Fibroblast of skin of back (primary cell): Measurements from ENCODE around the gene PLEKHM3. TPM values are rescaled to one million over a fixed set of nuclear protein-coding genes. Genes with fewer than 3 reads are reported as not detected.
A peak's percentile ranks its signal among the peaks of the same experiment; 100 is the strongest.

Source experiments
- DNase-seq: peaks from one replicate; pipeline ENCODE4 v3.0.0-alpha.2; 2013
- polyA plus RNA-seq, 2 experiments: library from polyadenylated mRNA; unstranded; fragments of 120-200 nt; gene quantifications; one replicate each; pipeline ENCODE4 v1.2.1, GENCODE V29; 2013; ENCODE audit not compliant: insufficient read length in 2 of 2

Gene PLEKHM3
- 6.0 TPM for polyA plus RNA-seq (2013, experiment 1 of 2; ENCODE audit: insufficient read length)
- polyA plus RNA-seq (2013, experiment 2 of 2; ENCODE audit: insufficient read length), result 7.2 TPM

- DNase-seq, result peak; percentile 85
Observed at GRCh38 chr2:208025037-208025813, at the start of gene PLEKHM3. PLEKHM3 (minus strand) TSS chr2:208025527; CDS start chr2:208001639, 23,888 bp downstream.

DNA sequence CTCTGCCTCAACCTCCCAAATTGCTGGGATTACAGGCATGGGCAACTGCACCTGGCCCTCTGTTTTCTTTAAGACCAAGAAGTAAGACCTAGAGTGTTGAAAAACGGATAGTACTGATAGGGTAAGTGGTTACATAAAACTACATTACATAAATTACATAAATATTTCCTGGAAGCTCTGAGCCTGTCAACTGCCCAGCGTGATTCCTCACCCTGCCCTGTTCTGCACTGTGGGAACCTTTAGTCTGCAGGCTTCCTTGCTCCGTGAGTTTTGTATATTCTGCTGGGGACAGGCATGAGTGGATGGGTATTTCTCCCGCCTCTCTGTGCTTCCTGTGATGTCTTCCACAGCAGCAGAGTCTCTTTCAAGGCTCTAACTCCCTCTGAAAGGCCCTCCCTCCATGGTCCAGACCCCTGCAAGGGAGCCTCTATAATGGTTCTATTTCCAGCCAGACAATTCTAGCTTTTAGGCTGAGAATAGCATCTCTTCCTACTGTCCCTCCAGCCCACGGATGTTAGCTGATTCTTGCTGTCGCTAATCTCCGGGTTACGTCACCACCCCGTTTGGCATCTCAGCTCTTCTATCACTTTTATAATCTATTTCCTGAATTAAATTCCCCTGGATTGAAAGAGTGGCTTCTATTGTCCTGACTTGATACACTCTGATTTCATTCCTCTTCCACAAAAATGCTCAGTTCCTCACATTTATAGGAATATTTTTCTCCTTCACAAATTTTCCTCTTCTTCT, 49.5 kb upstream of the PLEKHM3 start:
- DNase-seq, result no peak

DNA sequence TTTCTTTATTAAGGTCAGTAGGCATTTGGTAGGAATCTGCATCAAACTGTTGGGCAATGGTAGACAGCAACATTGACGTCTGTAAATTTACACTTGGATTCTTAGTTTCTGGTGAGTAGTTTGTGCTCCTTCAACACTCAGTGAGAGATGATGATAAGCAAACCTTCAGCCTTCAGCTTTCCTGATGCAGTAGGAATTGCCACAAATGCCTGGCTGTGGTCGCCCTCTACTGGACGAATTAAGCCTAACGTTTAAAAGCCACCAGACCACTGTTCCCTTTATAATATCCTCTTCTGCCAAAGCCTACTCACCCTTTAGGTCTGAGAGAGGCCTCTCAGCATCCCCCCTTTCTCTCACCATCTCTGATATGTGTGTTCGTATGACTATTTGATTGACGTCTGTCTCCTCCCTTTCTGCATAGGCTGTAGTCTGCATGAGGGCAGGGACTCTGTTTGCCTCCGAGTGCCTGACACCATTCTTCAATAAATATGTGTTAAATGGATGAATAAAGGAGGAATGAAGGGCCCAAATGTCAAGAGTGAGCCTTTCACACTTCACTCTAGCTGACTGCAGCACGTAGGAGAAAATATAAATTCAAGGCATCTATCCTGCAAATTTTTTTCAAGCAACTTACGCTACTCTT, 47.0 kb upstream of the PLEKHM3 start:
- DNase-seq, result peak; percentile 51

GRCh38 chr2:208069186-208069585, 43.9 kb upstream of the PLEKHM3 start:
- no peak for DNase-seq

- no peak for DNase-seq
Observed at GRCh38 chr2:208066016-208066415, 40.7 kb upstream of the PLEKHM3 start.

DNA sequence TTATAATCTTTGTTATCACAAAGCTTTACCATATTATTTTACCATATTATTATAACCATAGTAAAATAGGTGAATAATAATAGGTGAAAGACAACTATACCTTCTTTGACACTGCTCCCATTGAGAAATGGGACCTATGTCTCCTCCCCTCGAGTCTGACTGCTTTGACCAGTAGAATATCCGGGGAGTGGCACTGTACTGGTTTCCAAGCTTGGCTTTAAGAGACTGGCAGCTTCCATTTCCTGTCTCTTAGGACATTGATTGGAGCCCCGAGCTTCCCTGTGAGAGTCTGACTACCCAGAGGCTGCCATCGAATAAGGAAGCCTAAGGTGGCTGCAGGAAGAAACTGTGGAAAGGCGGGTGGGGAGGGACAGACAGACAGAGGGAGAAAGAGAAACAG, 40.1 kb upstream of the PLEKHM3 start:
- DNase-seq, result no peak

DNA sequence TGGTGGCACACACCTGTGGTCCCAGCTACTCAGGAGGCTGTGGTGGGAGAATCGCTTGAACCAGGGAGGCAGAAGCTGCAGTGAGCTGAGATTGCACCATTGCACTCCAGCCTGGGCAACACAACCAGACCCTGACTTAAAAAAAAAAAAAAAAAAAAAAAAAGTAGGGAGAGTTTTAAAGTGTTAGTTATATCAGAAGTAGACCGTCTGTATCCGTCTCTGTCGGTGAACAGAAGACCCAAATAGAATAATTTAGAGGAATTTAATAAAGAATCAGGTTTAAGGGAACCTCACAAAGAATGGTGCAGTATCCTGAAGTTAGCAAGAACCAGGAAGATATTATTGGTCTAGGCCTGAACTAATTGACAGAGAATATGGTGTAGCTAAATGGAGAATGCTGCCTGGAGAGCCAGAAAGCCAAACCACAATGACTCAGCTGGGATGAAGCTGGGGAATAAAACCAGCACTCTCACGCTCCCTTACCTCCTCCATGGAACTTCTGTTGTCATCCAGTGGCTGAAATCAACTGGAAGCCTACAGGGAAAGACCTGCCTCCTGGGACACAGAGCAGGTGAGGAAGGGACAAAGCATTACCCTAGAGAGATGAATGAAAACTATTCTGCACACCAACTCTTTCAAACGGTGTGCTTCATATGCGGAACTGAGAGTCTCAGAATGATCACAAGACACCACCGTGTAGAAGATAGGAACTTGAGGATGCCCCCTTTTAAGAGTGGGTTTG, 39.1 kb upstream of the PLEKHM3 start:
- peak; percentile 92 for DNase-seq

- DNase-seq, result no peak
Observed at GRCh38 chr2:208062961-208063360, 37.6 kb upstream of the PLEKHM3 start.

GRCh38 chr2:208062113-208062512, 36.8 kb upstream of the PLEKHM3 start:
- peak; percentile 38 for DNase-seq

DNA sequence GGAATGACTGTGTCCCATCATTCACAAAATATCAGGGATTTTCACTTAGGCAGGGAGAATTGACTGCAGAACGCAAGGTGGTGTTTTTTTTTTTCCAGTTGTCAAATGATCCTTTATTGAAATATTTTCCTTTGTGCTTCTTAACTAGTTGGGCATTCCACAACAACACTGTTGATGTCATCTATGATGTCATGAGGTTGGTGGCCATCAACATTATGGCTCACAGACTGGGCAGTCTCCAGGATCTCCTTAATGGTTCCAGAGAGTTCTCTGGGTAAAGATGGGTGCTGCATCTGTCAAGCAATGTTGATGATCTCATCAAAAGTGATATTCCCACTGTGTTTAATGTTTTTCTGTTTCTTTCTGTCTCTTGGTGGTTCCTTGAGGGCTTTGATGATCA, 31.8 kb upstream of the PLEKHM3 start:
- DNase-seq, result no peak

DNA sequence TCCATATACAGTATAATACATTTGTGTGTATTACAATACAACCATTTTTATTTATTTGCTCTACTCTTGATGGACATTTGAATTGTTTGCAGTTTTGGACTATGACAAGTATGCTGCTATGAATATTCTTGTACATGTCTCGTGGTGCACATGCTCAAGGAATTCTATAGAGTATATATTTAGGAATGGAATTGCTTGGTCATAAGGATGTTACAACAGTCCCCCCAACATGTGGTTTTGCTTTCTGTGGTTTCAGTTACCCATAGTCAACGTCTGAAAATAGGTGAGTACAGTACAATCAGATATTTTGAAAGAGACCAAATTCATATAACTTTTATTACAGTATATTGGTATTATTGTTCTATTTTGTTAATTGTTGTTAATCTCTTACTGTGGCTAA, 24.1 kb upstream of the PLEKHM3 start:
- DNase-seq, result peak; percentile 26

- DNase-seq, result no peak
Observed at GRCh38 chr2:208049006-208049405, 23.7 kb upstream of the PLEKHM3 start.

DNA sequence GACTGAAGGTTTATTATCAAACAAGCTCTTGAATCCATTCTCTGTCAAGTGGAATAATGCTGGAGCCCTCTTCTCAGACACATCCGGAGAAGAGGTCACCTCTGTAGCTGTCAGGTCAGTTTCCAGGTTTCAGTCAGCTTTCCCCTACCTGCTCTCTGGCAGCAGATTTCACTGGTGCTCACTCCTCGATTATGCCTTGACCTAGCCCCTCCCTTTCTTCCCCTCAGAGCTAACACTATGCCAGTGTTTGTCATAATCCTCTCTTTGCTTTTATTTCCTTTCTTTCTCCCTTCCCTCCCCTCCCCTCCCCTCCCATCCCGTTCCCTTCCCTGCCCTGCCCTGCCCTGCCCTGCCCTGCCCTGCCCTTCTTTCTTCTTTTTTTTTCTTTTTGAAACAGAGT, 22.5 kb upstream of the PLEKHM3 start:
- DNase-seq, result no peak

DNA sequence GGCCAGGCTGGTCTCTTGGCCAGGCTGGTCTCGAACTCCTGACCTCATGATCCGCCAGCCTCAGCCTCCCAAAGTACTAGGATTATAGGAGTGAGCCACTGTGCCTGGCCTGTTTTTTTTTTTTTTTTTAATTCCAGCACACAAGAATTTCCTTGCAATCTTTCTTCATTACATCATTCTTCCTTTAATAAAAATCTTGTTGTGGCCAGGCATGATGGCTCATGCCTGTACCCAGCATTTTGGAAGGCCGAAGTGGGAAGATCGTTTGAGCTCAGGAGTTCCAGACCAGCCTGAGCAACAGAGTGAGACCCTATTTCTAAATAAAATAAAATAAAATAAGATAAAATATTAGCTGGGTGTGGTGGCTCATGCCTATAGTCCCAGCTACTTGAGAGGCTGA, 21.4 kb upstream of the PLEKHM3 start:
- DNase-seq, result peak; percentile 59

DNA sequence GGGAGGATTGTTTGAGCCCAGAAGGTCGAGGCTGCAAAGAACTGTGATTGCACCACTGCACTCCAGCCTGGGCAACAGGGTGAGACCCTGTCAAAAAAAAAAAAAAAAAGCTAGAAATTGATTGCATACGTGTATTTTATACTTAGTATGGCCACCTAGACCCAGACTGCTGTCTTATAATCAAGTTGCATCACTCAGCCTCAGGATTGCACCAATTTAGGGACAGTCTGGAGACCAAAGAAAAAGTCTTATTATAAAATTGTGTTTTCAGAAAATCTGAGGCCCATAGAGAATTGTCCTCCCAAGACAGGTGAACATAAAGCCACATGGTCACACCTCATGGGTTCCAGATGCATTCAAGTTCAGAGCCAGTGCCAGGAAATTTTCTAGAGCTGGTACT, 17.1 kb upstream of the PLEKHM3 start:
- no peak for DNase-seq

- peak; percentile 59 for DNase-seq
Observed at GRCh38 chr2:208042041-208042440, 16.7 kb upstream of the PLEKHM3 start.

DNA sequence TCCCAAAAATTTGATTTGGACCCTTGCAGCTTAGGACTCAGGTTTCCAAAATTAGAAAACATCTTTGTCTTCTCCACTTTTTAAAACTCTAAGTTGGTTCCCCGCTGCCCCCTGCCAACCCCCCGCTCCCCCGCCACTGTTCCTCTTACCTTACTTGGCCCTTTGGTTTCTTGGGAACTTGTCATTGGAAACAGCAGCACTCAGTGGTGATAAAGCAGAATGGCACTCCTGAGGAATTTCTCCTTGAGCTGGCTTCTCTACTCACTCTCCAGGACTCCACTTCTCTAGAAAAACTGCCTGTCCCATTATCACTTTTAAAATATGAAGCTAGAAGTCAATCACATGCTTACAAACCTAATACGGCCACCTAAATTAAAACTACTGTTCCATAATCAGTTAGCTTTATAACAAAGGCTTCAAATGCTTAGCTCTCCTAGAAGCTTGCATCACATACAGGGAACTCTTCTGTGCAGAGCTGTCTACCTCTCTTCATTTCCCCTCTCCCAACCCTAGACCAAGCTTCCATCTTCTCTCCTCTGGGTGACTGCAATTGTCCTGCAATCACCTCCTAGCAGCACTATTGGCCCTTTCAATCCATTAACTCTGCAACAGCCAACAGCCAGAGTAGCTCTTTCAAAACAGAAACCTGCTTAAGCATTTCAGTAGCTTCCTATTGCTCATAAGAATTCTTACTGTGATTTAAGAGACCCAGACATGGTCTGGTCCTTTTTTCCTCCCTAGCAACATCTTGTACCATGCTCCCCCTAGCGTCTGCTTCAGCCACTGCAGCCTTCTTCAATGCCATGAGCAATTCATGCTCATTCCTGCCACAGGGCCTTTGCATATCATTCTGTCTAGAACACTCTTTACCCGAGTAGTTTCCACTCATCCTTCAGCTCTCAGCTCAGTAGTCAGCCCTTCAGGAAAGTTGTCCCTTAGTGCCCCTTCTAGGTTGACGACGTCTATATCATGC, 15.2 kb upstream of the PLEKHM3 start:
- DNase-seq, result peak; percentile 74

DNA sequence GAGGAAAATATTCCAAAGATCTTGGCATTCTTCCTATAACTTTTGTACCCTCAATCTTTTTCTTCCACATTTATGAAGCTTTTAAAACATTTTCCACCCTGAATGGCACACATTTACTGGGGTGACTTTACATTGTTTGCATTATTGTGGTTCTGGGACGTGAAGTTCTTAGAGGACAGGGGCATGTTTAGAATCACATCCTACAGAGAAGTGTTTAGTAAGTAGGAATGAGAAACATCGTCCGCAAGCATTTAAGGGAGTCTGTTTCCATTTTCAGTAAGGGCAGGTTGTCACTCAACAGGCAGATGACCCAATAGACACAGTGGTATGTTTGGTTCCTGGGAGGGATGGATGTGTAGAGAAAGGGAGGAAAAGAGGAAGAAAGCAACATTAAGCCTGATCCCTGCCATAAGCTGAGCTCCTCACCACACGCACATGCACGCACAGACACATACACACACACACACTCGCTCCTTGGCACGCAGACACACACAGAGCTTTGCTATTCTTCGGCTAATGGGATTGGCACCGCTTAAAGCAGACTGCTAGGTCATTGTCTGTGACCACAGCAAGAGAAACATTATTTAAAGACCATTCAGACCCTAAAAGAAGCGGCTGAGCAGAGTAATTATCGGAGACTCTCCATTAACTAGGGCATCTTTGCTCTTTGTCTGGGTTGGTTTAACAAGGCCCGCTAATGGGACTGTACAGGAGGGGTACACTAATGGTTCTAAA, 14.2 kb upstream of the PLEKHM3 start:
- DNase-seq, result peak; percentile 33

DNA sequence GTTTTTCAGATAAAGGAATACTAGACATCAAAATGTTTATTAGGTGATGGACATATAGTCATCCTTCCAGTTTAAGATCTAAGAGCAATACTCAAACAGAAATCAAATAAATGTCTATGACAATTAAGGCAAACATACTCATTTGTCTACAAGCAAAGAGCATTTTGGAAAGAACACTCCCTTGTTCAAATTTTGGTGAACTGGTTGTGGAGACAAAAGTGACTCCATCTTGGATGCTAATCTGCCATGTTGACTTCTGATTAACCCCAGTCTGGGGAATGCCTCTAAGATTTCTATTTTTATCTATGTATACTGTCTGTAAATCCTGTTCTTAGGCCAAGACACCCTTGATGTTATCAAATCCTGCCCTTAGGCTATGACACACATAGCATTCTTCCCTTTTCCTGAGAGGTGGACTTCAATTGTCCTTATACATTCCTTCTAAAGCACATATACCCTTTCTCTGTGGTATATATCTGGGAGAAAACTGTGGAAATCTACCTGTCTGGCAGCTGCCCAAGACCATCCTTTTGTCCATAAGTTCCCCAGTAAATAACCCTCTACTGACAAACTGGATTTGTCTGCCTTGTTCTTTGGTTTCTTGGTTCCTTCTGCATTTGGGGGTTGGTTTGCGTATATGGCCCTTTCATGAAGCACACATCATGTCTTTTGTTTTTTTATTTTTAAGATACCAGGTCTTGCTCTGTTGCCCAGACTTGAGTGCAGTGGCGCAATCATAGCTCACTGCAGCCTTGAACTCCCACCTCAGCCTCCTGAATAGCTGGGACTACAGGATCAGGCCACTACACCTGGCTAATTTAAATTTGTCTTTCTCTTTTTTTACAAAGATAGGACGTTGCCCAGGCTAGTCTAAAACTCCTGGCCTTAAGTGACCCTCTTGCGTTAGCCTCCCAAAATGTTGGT, 12.5 kb upstream of the PLEKHM3 start:
- no peak for DNase-seq
